Stimulated activated CD4-positive, alpha-beta T cell treated with anti-CD3 and anti-CD28 coated beads, TNF-alpha, amount 100 ng/mL, for 4 hours (primary cell): Measurements from ENCODE around the gene SSTR5.

Experiments
- DNase-seq, 3 experiments: peaks; one replicate each; pipeline ENCODE4 v3.0.0-alpha.2; 2020; ENCODE audit warnings: low read depth in 3 of 3

The SSTR5 gene

DNA sequence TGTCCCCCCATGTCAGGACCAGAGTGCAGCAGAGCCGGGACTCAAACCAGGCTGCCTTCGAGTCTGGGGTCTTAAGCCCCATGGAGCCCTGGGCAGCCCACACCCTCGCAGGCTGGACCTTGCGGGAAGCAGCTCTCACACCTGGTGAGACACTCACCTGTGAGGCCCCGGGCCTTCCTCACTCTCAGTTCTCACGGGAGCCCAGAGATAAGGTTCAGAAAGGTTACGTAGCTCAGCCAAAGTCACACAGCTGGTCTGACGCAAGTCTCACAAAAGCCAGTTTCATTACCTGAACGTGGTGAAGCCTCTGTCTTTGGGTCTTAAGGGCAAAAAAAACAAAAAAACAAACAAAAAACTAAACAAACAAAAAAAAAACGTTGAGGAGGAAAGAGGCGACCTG lies 32.8 kb upstream of the SSTR5 start:
- DNase-seq: no peak

DNA sequence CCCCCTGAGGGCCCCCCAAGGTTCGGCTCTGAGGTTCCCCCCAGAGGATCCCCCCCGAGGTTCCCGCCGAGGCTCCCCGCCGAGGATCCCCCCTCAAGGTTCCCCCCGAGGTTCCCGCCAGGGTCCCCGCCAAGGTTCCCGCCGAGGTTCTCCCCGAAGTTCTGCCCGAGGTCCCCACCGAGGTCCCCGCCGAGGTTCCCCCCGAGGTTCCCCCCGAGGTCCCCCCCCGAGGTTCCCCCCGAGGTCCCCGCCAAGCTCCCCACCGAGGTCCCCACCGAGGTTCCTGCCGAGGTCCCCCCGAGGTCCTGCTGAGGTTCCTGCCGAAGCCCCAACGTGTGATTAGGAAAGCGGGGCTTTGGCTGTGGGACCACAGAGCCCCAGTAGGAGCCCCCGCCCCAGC lies 32.2 kb upstream of the SSTR5 start:
- no peak for DNase-seq

DNA sequence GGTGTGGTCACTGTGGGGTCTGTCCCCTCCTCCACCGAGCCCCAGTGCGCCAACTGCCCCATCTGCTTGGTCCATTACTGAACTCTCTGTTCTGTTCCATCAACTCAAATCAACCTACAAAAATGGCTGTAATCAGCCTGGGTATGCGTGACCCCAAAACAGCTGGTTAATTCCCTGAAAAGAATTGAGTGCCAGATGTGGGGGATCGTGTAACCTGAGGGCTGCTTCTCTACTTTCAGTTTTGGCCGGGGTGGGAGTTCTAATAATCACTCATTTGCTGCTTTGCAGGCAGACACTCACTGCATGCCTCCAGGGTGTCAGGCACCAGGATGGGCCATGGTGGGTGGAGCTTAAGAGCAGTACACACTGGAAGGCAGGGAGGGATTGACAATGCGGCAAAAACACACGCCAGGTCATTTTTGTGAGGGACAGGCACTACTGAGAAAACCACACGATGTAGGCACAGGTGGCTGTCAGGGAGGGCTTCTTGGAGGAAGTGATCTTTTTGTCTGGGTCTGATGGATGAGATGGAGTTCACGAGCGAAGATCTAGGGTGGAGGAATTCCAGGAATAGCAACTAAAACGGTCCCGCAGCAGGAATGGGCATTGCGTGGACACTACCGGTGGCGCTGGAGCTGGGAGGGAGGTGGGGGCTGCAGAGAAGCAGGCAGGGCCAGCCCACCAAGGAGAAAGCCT lies 30.4 kb upstream of the SSTR5 start:
- no peak for DNase-seq

DNA sequence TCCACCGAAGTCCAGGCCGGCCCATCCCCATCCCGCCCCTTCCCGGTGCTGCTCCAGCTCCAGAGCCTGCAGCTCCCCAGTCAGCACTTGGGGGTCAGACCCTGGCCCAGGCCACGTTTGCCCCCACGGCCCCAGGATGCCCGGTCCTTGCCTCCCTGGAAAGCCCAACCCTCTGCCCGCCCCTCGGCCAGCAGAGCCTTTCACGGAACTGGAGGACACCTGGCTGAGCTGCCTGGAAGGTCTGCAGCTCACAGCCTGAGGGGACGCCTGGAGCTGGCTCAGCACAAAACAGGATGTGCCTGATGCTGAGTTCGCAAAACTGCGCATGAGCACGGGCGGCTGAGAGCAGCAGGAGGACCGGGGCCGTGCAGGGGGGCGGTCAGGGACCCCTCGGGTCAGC lies 29.7 kb upstream of the SSTR5 start:
- DNase-seq: no peak

DNA sequence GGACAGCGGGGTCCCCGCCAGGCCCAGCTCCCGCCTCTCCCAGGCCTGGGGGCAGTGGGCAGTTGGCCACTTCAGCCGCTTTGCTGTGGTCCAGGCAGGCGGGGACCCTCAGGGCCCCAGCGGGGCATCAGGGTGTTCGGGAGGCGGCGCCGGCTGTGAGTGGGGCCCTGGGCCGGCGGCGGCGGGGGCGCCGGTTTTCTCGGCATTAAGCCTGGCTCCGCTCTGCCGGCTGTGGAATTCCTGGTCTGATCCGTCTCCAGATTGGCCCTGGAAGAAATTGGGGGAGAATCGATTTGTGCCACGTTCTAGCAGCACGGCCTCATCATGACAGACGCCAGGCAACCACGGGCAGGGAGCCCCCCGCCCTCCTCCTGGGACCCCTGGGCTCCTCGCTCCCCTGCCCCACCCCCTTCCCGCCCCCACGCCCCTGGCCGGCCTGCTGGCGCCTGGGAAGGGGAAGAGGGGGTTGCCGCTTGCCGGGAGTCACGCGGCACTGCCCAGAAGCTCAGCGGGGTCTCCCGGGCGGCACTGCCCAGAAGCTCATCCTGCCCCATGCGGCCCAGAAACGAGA lies 28.6 kb upstream of the SSTR5 start:
- DNase-seq: no peak

DNA sequence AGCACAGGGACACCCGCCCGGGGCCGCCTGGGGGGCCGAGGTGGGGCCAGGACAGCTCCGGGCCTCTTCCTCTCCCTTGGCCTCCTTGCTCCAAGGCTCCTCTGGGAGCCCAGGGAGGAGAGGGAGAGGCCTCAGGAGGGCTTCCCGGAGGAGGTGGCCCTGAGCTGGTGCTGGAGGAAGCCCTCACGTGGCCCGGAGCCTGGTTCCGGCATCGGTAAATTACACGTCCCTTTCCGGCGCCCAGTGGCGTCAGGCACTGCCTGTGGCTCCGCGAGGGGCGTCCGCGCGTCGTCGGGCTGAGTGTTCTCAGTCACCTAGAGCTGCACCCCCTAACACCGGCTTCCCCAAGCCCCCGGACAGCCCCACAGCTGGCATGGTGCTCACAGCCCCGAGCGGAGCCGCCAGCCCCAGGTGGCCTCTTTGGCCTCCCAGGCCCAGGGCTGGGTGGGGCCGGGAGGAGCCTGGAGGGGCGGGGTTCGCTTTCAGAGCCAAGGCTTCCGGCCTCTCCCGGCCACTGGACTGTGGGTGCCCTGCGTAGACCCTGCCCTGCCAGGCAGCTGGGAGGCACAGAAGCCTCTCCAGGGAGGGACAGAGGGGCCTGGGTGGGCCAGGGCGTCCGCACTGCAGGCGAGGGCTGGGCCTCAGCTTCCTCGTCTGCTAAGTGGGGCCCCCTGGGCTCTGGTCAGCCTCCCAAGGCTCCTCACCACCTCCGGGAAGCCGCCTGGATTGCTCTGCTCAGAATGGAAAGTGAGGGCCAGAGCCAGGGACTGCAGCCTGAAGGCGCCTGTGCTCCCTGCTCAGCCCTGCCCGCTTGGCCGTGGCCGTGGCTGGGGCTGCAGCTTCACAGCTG lies 27.9 kb upstream of the SSTR5 start:
- no peak for DNase-seq

DNA sequence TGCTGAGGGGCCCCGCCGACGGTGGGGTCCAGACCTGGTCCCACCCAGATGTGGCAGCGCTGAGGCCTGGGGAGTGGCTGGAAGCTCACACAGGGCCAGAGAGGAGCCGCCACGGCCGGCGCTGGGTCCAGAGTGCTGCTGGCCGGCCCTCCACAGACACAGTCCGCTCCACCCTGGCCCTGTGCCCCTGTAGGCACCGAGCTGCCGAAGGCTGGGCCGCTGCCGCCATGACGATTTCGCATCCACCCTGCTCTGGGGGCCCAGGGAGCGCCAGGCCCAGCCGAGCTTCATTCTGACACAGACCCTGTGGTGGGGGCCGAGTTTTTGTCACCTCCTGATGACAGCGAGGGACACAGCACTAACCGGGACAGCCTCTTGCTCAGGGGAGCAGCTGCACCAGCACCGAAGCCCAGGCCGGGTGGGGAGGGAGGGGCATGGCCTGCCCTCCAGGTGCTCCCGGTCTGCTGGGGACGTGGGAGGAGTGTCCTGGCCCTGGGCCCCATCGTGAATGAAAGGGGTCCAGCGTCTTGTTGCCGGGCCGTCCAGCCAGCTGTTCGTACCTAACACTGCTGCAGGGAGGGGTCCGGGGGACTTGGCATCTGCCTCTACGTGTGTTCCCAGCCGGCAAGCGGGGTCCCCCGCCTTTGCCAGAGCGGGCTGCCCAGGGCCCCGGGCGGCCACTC lies 27.1 kb upstream of the SSTR5 start:
- DNase-seq: no peak

DNA sequence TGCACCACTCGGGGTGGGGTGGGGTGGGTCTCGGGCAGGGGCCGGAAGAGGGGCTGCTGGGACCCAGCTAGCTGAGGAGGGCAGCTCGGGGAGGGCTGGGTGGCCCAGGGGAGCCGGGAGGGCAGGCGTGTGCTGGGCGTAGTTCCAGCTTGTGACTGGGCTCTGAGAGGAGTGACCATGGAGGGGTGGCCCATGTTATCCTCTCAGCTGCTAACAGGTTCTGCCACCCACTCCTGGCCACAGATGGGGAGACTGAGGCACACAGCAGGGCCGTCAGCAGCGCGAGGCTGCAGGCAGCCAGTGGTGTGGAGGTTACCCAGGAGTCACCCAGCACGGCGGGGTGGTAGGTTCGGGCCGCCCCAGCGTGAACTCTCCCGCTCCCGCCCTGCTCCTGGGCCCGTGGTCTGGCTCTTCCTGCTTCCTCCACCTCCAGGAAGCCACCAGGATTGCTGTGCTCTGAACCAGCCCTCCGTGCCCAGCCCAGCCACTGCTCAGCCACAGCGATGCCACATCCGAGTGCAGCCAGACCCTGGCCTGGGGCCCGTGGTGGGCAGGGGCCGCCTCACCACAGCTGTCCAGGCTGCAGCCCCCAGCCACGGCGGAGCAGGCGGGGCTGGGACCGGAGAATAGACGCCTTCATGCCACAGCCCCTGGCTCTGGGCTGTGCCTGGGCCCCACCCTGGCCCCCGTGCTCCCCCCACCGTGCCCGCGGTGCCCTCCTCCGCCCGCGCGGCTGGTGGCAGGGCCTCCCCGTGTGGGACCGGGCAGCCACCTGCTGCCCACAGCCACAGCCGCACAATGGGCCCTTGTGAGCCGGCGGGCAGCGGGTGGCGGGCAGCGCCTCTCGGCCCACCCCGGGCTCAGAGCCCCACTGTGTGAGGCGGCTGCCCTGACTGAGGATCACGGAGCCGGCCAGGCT lies 26.3 kb upstream of the SSTR5 start:
- DNase-seq: no peak

DNA sequence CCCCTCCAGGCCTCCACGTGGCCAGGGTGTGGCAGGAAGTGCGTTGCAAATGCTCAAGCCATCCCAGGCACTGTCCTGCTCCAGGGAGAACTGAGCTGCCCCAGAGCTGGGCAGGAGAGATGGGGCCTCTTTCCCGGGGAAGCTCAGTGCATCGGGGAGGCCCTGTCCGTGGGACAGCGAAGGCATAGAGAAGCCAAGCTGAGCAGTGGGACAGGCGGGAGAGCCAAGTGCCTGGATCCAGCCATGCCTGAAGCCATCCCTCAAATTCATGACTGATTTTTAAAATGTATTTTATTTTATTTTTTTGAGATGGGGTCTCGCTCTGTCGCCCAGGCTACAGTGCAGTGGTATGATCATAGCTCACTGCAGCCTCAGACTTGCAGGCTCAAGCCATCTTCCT lies 25.4 kb upstream of the SSTR5 start:
- DNase-seq: no peak

DNA sequence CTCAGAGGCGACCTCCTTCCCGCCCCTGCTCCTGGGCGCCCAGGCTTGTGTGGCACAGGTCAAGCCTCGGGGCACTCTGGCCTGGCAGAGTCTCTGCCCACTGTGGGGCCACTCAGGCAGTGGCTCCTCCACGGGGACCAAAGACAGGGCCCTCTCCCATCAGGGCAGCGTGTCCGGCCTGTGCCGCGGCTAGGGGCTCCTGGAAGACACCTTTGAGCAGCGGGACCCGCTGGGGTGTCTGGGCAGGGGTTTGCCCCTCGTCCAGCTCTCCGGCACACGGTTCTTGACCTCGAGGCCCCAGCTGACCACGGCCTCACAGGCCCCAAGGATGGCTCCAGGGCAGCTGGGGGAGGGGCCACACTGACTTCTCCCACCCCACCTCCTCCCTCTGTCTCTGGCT lies 24.7 kb upstream of the SSTR5 start:
- no peak for DNase-seq

DNA sequence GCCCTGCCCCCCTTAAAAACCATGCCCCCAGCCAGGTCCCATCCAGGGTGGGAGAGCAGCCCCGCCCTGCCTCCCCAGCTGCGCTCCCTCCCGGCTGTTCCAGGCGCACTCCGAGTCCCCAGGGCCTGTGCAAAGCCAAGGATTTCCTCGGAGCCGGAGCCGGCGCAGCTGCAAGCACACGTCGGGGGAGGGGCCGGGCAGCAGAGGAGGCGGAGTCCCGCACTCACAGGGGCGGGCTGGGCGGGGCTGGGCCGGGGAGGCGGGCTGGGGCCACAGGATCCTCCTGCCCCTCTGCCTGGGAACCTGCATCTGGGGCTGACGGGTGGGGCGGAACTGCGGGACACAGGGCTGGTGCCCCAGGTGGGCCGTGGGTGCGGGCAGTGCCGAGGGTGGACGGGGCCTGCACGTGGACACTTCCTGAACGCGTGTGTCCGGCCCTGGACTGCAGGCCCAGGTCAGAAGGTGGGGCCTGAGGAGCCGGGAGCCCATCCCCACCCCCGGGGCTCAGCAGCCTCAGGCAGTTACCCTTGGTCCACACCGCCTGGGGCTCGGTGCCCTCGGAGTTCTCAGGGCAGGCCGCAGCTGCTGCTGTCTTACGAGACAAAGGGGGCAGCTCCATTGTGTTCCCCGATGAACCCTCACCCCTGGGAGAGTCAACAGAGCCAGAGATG lies 24.0 kb upstream of the SSTR5 start:
- DNase-seq: no peak

DNA sequence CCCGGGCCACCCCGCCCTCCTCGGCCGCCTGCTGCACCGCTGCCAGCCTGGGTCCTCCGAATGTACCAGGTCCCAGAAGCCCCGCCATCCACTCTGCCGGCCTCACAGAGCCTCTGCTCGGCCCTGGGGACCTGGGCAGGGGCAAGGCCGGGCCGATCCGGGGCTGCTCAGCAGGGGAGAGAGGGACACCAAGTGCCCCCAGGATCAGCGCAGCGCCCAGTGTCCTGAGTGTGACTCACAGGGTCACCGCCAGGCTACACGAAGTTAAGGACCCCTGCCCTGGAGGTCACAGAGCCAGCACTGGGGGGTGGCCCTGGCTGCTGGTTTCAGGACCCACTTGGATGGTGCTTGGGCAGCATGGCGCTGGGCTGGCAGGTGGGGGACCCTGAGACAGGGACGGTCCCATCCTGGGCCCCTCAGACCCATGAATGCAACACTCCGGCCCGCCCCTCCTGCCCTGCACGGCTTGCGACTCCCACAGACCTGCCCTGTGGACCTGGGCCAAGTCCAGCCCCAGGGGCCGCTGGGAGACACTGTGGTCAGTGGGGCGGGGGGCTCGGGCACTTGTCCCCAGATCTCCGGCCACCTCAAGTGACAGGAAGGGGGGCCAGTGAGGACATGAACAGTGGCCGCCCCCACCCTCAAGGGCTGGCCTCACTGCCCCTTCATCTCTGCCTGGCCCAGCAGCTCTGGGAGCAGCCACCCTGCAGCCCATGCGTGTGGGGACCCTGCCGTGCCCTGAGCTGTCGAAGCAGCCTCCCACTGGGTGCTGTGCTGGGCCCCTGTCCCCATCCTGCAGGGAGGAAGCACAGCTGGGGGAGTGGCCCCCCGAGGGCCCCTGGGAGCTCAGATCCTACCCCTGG lies 23.2 kb upstream of the SSTR5 start:
- DNase-seq: no peak

DNA sequence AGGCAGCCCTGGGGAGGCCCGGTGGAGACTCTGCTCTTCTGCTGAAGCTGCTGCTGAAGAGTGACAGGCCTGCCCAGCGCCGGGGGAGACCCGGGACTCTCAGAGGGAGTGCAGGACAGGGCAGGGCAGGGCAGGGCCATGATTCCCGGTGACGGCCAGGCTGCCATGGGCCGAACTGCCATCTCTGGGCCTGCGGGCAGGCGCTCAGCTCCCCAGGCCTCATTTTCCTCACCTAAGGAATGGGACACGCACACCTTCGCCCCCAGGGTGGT lies 22.6 kb upstream of the SSTR5 start:
- DNase-seq: no peak

DNA sequence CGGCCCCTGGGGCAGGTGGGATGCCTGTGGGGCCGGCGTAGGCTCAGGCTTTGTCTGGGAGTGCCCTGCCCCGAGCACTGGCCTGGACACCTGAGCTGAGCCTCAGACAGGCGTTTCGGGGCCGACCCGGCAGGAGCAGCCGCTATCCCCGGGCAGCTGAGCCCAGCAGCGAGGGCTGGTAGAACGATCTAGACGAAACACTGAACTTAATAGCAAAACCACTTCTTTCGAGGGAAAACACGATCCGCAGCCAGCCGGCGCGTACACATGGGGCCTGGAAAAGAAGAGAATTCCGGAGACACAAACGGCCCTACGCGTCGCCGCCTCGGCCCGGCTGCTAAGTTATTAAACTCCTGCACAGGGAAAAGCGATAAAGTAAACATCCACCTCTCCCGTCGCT lies 22.0 kb upstream of the SSTR5 start:
- no peak for DNase-seq

DNA sequence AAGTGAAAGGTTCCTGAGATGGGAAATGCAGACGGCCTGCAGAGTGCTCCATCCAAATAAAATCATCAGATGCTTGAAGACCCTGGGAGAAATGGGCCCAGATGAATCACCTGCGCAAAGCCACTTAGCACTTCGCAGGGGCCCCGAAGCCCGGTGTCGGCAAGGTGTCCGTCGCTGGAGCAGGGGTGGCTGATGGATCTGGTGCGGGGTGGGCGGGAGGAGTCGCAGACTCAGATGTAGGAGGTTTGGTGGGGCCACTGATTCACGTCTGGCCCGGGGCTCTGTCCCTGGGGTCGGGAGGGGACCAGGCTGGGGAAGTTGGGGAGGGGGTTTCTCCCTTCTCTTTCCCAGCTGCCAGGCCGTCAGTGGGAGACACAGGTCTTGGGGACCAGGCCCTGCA lies 21.6 kb upstream of the SSTR5 start:
- DNase-seq: no peak

DNA sequence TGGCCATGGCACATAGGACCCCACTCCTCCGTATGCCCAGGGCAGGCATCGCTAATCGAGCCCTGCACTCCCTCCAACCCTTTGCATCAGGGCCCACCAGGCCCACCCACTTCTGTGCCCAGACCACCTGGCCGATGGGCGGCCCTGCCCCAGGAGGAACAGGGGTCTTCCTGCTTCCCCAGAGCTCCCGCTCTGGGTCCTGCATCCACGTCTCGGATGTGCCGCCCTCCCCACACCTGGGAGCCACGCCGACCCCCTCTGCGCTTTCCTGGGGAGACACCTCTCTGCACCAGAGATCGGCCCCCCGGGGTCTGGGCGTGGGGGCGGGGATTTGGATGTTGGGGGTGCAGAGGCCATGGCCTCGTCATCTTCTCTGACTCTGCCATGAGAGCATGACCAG lies 21.1 kb upstream of the SSTR5 start:
- no peak for DNase-seq

DNA sequence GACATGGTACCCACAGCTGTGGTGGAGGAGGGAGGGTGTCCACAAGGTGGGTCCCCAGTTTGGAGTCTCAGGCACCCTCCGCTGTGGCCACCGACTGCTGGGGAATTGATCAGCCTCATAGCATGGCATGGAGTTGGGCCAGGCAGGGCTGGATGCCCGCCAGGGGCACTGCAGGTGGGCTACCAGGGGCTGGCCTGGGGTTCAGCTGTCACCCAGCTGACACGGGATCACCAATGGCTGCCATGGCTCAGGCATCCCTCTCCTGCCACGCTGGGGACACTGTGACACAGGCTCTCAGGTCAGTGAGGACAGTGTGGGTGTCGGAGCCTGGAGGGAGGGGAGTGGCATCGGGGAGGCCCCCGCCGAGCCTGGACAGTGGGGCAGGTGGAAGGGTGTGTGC lies 19.8 kb upstream of the SSTR5 start:
- no peak for DNase-seq

DNA sequence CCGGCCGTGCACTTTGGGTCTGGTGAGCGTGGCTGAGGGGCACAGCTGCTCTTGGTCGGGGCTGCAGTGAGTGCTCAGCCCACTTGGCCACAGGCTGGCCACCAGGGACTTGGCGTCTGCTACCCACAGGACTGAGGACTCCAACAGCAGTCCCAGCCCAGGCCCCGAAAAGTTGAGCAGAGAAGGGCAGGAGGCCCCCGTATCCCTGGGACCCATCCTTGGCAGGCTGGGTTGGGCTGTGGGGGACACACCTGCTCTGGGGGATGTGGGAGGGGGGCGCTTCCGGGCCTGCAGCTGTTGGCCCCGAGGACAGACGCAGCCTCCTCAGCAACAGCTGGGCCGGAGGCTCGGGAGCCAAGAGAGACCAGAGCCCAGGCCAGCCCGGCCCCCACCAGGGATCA lies 19.4 kb upstream of the SSTR5 start:
- no peak for DNase-seq

DNA sequence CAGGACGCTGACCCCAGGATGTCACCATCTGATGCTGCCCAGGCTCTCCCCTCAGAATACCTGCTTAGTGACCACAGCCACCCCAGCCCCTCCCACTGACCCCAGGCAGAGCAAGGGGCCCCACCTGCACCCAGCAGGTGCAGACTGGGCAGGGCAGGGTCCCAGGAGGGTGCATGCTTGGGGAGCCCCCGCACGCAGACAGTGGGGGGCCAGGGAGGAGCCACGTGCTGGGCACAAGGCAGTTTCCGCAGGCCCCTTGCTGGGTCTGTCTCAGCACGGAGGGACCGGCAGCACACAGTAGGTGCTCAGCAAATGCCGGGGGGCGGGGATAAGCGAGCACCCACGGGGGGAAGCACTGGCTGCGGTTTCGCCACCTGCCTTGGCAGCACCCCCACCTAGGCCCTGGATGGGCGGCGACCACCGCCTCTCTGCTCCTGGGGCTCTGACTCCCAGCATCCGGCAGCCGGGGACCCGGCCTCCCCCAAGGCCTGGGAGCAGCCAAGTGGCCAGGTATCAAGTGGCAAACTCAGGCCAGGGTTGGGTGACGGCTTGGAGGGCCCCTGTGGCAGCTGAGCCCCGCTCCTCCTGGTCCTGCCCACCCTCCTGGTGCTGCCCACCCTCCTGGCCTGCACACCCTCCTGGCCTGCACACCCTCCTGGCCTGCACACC lies 18.7 kb upstream of the SSTR5 start:
- no peak for DNase-seq
